Neural cell (in vitro differentiated cells): ENCODE data around the gene PLA2G3. TPM values are rescaled to one million over a fixed set of nuclear protein-coding genes. Genes with fewer than 3 reads are reported as not detected.
A peak's percentile ranks its signal among the peaks of the same experiment; 100 is the strongest.

Source experiments
- H2AFZ ChIP-seq: fragments of 200-600, 300-800 bp; sonication (generic), shearing (Covaris generic); 2 replicates; pipeline ENCODE4 v1.6.0; 2014; ENCODE audit warnings: low read depth, mild to moderate bottlenecking, antibody characterized with exemption, low read length, moderate library complexity
- H3F3A ChIP-seq: fragments of 200-600 bp; shearing (Covaris generic); 2 replicates; pipeline ENCODE4 v1.6.1; 2016; ENCODE audit warnings: mild to moderate bottlenecking, moderate library complexity, mixed read lengths, antibody characterized with exemption, low read length; ENCODE audit not compliant: insufficient read depth, poor library complexity, severe bottlenecking
- H3K27ac ChIP-seq: fragments of 200-600, 300-800 bp; sonication (generic), shearing (Covaris generic); 2 replicates; pipeline ENCODE4 v1.5.1; 2014; ENCODE audit warnings: mild to moderate bottlenecking, low read length, moderate library complexity
- H3K27me3 ChIP-seq: fragments of 300-800, 200-600 bp; sonication (generic), shearing (Covaris generic); 2 replicates; pipeline ENCODE4 v1.6.0; 2014; ENCODE audit warnings: mild to moderate bottlenecking, low read depth, low read length, moderate library complexity; ENCODE audit not compliant: insufficient read depth
- H3K36me3 ChIP-seq: fragments of 300-800, 200-600 bp; sonication (generic), shearing (Covaris generic); 2 replicates; pipeline ENCODE4 v1.5.1; 2014; ENCODE audit warnings: mild to moderate bottlenecking, antibody characterized with exemption, low read length, moderate library complexity; ENCODE audit not compliant: insufficient read depth
- H3K4me2 ChIP-seq: fragments of 300-800, 200-600 bp; sonication (generic), shearing (Covaris generic); 2 replicates; pipeline ENCODE4 v1.6.0; 2014; ENCODE audit warnings: mild to moderate bottlenecking, low read length
- H3K4me3 ChIP-seq: fragments of 300-800, 200-600 bp; sonication (generic), shearing (Covaris generic); 2 replicates; pipeline ENCODE4 v1.5.1; 2014; ENCODE audit warnings: mild to moderate bottlenecking, low read length, moderate library complexity
- H3K79me2 ChIP-seq: fragments of 200-600 bp; shearing (Covaris generic); replicated peaks from 2 replicates; pipeline ENCODE4 v1.6.0; 2014; ENCODE audit warnings: mild to moderate bottlenecking, low read length, moderate library complexity; ENCODE audit not compliant: insufficient read depth
- H3K9ac ChIP-seq: fragments of 300-800, 200-600 bp; sonication (generic), shearing (Covaris generic); 2 replicates; pipeline ENCODE4 v1.6.1; 2016; ENCODE audit warnings: mild to moderate bottlenecking, low read length, mixed read lengths
- H3K9me2 ChIP-seq: fragments of 200-600 bp; shearing (Covaris generic); 2 replicates; pipeline ENCODE4 v1.6.1; 2016; ENCODE audit warnings: mild to moderate bottlenecking, low read length, mixed read lengths; ENCODE audit not compliant: insufficient read depth
- H3K9me3 ChIP-seq: fragments of 200-600, 300-800 bp; sonication (generic), shearing (Covaris generic); 2 replicates; pipeline ENCODE4 v1.6.1; 2016; ENCODE audit warnings: mild to moderate bottlenecking, mixed run types, low read length, moderate library complexity, mixed read lengths
- H4K20me1 ChIP-seq: fragments of 200-600 bp; shearing (Covaris generic); 2 replicates; pipeline ENCODE4 v1.6.1; 2016; ENCODE audit warnings: mild to moderate bottlenecking, mixed run types; ENCODE audit not compliant: insufficient read depth
- CTCF ChIP-seq: fragments of 450-650 bp; IDR thresholded peaks from 2 replicates; pipeline ENCODE4 v1.5.1; 2014; ENCODE audit warnings: antibody characterized with exemption, mild to moderate bottlenecking, moderate library complexity; ENCODE audit not compliant: poor library complexity, severe bottlenecking
- EP300 ChIP-seq: fragments of 450-650 bp; conservative IDR thresholded peaks from 2 replicates; pipeline ENCODE4 v1.6.1; 2014; ENCODE audit warnings: antibody characterized with exemption, mild to moderate bottlenecking, moderate library complexity; ENCODE audit not compliant: poor library complexity, severe bottlenecking
- MXI1 ChIP-seq: fragments of 450-650 bp; conservative IDR thresholded peaks from 2 replicates; pipeline ENCODE4 v1.6.1; 2014; ENCODE audit warnings: antibody characterized with exemption, mild to moderate bottlenecking; ENCODE audit not compliant: poor library complexity, severe bottlenecking
- RAD21 ChIP-seq: fragments of 450-650 bp; conservative IDR thresholded peaks from 2 replicates; pipeline ENCODE4 v1.6.1; 2014; ENCODE audit warnings: antibody characterized with exemption, mild to moderate bottlenecking, moderate library complexity
- SMC3 ChIP-seq: fragments of 450-650 bp; conservative IDR thresholded peaks from 2 replicates; pipeline ENCODE4 v1.6.1; 2014; ENCODE audit warnings: antibody characterized with exemption, mild to moderate bottlenecking, moderate library complexity; ENCODE audit not compliant: poor library complexity
- polyA plus RNA-seq: library from polyadenylated mRNA; depleted of rRNA; stranded (reverse); fragments of >200 nt; gene quantifications from 2 replicates; pipeline ENCODE4 v1.2.3, GENCODE V29; 2014
- small RNA-seq, 3 experiments: library from RNA; depleted of rRNA; stranded (forward); fragments of <200 nt; gene quantifications; one replicate each; pipeline ENCODE3, GENCODE V24; 2012

Gene PLA2G3
- polyA plus RNA-seq, 1 donor from 2014 or later: not detected

GRCh38 chr22:31084811-31085492 lies 55.4 kb downstream of the PLA2G3 start:
- H3K9me3 ChIP-seq: no peaks in the 10 kb centered on the region
- no peak overlapping the region for H2AFZ ChIP-seq
- H3K4me2 ChIP-seq: no peak overlapping the region
- H3K4me3 ChIP-seq: peak overlapping the region; percentile 49
- no peak overlapping the region for H3K27ac ChIP-seq
- H3K79me2 ChIP-seq: no peaks in the 10 kb centered on the region
- H3K9ac ChIP-seq: no peak overlapping the region
- H3K27me3 ChIP-seq: peaks cover 25% of the 10 kb centered on the region
- H4K20me1 ChIP-seq: no peaks in the 10 kb centered on the region
- no peaks in the 10 kb centered on the region for H3F3A ChIP-seq
- H3K36me3 ChIP-seq: no peaks in the 10 kb centered on the region
- TF ChIP-seq SMC3 (peak; percentile 37), CTCF (peak; percentile 56), RAD21 (peak; percentile 39), MXI1 (no peak), EP300 (no peak)
- no peaks in the 10 kb centered on the region for H3K9me2 ChIP-seq

Small RNA genes lying within 50 kb of the gene (small RNA-seq; reads per million reads assigned to genes)
- 0 to 5.1 (median 3.1) reads per million in 3 experiments for gene MIR3928

Other genes starting within 250 kb of the PLA2G3 start
- gene MORC2, start 171.7 kb downstream of the PLA2G3 start, polyA plus RNA-seq: 15.1 and 16.2 TPM in 2 replicates
- 73.5 and 77.9 TPM in 2 replicates for gene TUG1, start 171.2 kb downstream of the PLA2G3 start, polyA plus RNA-seq
- 2.8 and 3.4 TPM in 2 replicates for gene SMTN, start 59.2 kb downstream of the PLA2G3 start, polyA plus RNA-seq
- 6.3 and 6.6 TPM in 2 replicates for gene SELENOM, start 32.9 kb downstream of the PLA2G3 start, polyA plus RNA-seq
- 3.7 and 9.4 TPM in 2 replicates for gene INPP5J, start 17.5 kb downstream of the PLA2G3 start, polyA plus RNA-seq
- gene RNF185, start 19.7 kb upstream of the PLA2G3 start, polyA plus RNA-seq: 38.5 and 42.2 TPM in 2 replicates
- 44.2 and 52.8 TPM in 2 replicates for gene LIMK2, start 71.8 kb upstream of the PLA2G3 start, polyA plus RNA-seq
- 32.0 and 38.4 TPM in 2 replicates for gene PIK3IP1, start 152.0 kb upstream of the PLA2G3 start, polyA plus RNA-seq
- 33.5 and 35.8 TPM in 2 replicates for gene PATZ1, start 205.8 kb upstream of the PLA2G3 start, polyA plus RNA-seq